HG02973 (cell line): ENCODE measurements around the gene TRANK1.

ENCODE experiments used
- ATAC-seq: cut with Tn5 transposase; IDR thresholded peaks from one replicate; pipeline ENCODE4 v1.9.1; 2021; ENCODE audit warnings: moderate library complexity; ENCODE audit not compliant: unreplicated experiment

The TRANK1 gene

DNA sequence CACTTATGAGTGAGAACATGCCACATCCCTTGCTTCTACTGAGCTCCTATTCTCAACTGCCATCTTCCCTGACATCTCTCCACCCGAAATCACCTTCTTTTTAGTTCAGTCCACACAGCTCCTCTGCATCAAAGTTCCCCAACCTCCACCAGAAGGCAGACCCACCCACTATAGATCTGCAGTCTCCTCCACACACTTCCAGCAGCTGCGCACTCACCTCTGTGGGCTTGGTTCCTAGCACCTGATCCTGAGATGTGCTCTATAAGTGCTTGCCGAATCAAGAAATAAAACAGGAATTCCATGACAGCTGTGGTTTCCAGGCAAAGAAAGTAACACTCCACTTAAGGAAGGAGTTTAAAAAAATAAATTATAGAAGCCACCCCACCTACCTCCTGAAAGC, 85.4 kb downstream of the TRANK1 start:
- ATAC-seq, result no peak

GRCh38 chr3:36852071-36852470, 92.8 kb downstream of the TRANK1 start:
- no peak for ATAC-seq

GRCh38 chr3:36850743-36851142, 94.1 kb downstream of the TRANK1 start:
- ATAC-seq, result no peak

DNA sequence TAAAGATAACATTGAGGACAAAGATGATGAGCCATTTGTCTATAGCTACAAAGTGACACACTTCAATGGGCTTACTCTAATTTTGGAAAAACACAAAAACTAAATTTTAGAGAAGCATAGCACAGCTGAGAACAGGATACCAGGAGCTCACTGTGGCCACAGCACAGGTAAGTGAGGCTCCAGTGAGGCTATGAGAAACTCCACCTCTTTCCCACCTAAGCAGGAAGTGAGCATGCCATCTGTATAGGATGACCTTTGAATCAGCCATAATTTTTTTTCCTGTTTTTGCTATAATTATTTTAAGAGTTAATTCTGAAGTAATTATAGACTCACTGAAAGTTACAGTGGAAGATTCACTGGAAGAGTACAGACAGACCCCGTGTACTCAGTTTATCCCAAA, 98.4 kb downstream of the TRANK1 start:
- no peak for ATAC-seq

DNA sequence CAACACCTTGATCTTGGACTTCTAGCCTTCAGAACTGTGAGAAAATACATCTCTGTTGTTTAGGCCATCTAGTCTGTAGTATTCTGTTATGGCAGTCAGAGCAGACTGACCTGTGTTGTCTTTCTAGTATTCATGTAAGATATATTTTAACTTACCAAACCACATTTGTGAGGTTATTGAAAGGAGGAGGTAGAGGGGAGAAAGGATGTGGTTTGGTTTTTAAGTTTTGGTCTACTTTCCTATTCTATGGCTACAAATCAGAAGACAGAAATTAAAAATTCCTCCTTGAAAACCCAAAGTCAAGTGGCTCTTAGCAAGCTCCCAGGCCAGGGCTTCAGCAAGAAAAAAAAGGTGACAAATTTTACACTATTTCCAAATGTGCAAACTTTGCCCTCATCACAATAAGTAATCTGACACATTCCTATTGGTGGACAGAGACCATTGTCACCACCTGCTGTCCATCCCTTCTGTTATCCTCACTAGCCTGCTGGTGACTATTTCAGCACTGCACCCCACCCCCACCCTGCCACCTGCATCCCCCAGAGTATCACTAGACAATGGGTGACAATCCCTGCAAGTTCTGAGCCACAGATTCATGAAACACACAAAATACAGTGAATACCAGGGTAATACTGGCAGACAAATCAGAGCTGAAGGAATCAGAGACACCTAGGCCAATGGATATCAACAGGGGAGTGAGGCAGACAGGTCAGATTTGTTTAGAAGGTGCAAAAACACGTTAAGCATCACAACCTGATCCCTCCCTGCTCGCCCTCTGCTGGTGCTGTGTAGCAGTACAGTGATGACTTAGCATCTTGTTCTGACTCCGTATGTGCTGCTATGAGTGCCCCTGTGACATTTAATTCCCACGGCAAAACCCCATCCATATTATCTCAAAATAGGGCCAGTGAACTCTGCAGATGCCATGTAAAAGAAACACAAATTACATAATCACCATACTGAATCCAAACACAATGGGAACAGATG, 101.5 kb downstream of the TRANK1 start:
- peak; percentile 78 for ATAC-seq

GRCh38 chr3:36842275-36842674, 102.6 kb downstream of the TRANK1 start:
- no peak for ATAC-seq

- no peak for ATAC-seq
These were observed 104.4 kb downstream of the TRANK1 start for GRCh38 chr3:36840453-36840921.

GRCh38 chr3:36837089-36837488, 107.8 kb downstream of the TRANK1 start:
- no peak for ATAC-seq

- no peak for ATAC-seq
These were observed 111.6 kb downstream of the TRANK1 start for GRCh38 chr3:36833160-36833814.

GRCh38 chr3:36832406-36832805, 112.4 kb downstream of the TRANK1 start:
- no peak for ATAC-seq

- no peak for ATAC-seq
These were observed 117.7 kb downstream of the TRANK1 start for GRCh38 chr3:36827133-36827532.

DNA sequence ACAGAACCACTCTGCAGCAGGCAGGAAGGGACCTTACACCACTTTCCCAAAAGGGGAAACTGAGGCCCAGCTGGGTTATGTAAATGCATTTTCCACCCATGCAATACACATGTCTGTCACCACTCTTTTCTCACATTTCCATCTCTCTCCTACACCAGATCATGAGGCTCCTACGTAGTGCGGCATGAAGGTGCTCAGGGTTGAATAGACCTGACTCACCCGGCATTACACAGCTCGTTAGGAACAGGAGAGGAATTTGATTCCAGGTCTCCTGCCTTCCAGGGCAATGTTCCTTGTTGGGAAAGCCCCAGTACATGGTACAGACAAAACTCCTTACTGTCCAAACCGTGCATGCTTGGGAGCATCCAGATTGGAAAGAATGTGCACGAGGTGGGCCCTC, 118.6 kb downstream of the TRANK1 start:
- ATAC-seq, result no peak

DNA sequence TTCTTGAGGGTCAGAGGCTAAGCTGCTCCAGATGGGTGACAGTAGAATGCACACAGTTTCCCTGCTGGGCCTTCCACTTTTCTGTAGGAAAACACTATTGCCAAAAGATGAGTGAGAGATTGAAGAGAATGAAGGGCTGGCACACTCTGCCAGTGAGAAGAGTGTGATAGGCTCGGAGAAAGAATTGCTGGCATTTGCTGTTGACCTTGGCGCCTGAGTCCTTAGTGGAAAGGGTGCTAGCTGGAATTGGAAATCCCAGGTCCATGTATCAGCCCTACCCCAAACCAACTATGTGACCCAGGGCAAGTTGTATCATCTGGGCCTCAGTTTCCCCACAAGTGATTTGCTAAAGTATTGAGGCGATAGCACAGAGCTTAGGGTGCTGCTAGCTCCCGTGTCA, 120.4 kb downstream of the TRANK1 start:
- no peak for ATAC-seq

- ATAC-seq, result no peak
These were observed 121.0 kb downstream of the TRANK1 start for GRCh38 chr3:36823806-36824205.

GRCh38 chr3:36820083-36820482, 124.8 kb downstream of the TRANK1 start:
- ATAC-seq, result no peak

DNA sequence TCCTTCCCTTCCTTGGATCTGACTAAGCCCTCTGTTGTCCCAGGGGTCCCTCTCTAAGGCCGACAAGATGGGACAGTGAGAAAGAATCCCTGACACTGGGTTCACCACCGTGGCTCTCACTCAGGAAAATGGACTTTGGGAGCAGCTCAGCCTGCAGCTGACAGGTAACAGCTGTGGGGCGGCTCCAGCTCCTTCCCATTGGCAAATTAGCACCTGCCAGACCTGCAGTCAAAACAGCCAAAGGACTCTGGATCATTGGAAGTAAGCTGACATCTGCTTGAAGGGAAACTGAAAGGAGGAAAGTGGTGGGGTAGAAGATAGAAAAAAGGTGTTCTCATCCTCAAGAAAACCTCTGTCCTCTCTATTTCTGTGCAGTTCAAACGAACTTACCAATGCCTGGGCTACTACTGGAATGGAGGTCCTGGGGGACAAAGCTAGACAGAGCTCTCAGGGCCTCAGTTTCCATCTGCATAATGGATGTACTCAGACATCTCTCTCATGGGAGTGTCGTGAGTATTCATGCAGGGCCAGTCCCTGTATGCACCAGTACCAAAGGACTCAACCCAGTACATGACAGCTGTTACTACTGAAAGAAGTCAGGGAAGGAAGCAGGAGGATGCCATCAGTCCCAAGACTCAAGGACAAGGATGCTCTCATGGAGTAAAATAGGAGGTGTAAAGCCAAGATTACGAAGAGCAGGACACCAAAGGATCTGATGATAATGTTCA, 126.9 kb downstream of the TRANK1 start:
- ATAC-seq, result no peak

GRCh38 chr3:36815375-36815774, 129.5 kb downstream of the TRANK1 start:
- ATAC-seq, result no peak

DNA sequence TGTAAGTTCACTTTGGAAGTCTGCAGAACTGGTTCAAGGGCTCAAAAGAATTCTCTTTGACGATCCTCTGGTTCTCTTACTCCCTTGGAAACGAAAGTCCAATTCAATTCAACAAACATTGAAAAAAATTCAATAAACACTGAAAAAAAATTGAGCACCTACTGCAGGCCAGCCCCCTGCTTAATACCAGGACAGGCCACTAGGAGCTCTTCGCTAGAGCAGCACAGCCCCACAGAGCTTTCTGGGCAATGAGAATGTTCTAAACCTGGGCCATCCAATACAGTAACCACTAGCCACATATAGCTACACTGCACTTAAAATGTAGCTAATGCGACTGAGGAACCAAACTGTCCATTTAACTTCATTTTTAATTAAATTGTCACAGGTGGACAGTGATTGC, 130.1 kb downstream of the TRANK1 start:
- ATAC-seq, result no peak

- ATAC-seq, result no peak
These were observed 130.7 kb downstream of the TRANK1 start for GRCh38 chr3:36814066-36814717.

GRCh38 chr3:36813305-36813704, 131.5 kb downstream of the TRANK1 start:
- ATAC-seq, result no peak

DNA sequence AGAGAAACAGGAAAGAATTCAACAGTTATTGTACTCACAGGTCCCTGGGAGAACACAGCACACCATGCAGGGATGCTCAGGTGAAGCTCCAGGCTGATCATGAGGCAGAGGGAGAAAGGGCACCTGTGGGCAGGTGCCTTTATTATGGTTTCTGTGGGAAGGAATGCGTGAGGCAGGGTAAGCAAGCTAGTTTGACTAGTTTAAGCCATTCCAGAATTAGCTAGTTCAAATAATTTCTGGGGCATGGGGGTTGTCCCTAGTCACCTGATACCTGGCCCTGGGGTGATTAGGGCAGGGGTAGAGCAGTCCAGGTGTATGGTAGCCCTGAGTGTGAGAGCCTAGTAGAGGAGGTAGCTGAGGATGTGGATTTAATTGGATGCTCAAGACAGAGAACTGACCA, 132.6 kb downstream of the TRANK1 start:
- ATAC-seq, result no peak
